SU-DHL-6 (cell line): ENCODE data around the gene LRRC47.

Experiments used
- H2AFZ ChIP-seq: fragments of 200-600 bp; sonication (generic); 2 replicates; pipeline ENCODE4 v1.6.1; 2014; ENCODE audit warnings: low read depth, mild to moderate bottlenecking, moderate library complexity, mixed read lengths, antibody characterized with exemption, low read length; ENCODE audit not compliant: severe bottlenecking
- H3F3A ChIP-seq: fragments of 200-600 bp; shearing (Covaris generic); 2 replicates; pipeline ENCODE4 v1.6.0; 2016; ENCODE audit warnings: antibody characterized with exemption, mild to moderate bottlenecking; ENCODE audit not compliant: insufficient read depth
- H3K27ac ChIP-seq: fragments of 200-600 bp; sonication (generic); 2 replicates; pipeline ENCODE4 v1.5.1; 2016; ENCODE audit warnings: low read depth, mild to moderate bottlenecking, low read length, moderate library complexity, mixed read lengths
- H3K27me3 ChIP-seq: fragments of 200-600 bp; sonication (generic), shearing (Covaris generic); 2 replicates; pipeline ENCODE4 v1.6.0; 2014; ENCODE audit warnings: mild to moderate bottlenecking, low read length
- H3K36me3 ChIP-seq: fragments of 200-600 bp; sonication (generic); 2 replicates; pipeline ENCODE4 v1.6.1; 2014; ENCODE audit warnings: mild to moderate bottlenecking, low read length, mixed read lengths
- H3K4me2 ChIP-seq: fragments of 300-600, 200-600 bp; shearing (Covaris generic), sonication (generic); 2 replicates; pipeline ENCODE4 v1.6.0; 2014; ENCODE audit warnings: low read length, low read depth, mild to moderate bottlenecking; ENCODE audit not compliant: poor library complexity, severe bottlenecking
- H3K4me3 ChIP-seq: fragments of 200-600 bp; sonication (generic); 2 replicates; pipeline ENCODE4 v1.5.1; 2014; ENCODE audit warnings: antibody characterized with exemption, low read length, mild to moderate bottlenecking, mixed read lengths; ENCODE audit not compliant: insufficient read depth, poor library complexity, severe bottlenecking
- H3K79me2 ChIP-seq: fragments of 200-600 bp; sonication (generic); 2 replicates; pipeline ENCODE4 v1.6.1; 2014; ENCODE audit warnings: mild to moderate bottlenecking, low read length, moderate library complexity; ENCODE audit not compliant: insufficient read depth
- H3K9ac ChIP-seq: fragments of 200-600 bp; sonication (generic); 2 replicates; pipeline ENCODE4 v1.7.0; 2014; ENCODE audit warnings: mild to moderate bottlenecking, low read length
- H3K9me2 ChIP-seq: fragments of 200-600 bp; sonication (generic); replicated peaks from 2 replicates; pipeline ENCODE4 v1.6.1; 2014; ENCODE audit warnings: low read length; ENCODE audit not compliant: insufficient read depth
- H3K9me3 ChIP-seq: fragments of 200-600 bp; sonication (generic); 2 replicates; pipeline ENCODE4 v1.6.1; 2014; ENCODE audit warnings: low read length, mixed read lengths; ENCODE audit not compliant: insufficient read depth
- H4K20me1 ChIP-seq: fragments of 200-600 bp; sonication (generic); 2 replicates; pipeline ENCODE4 v1.6.1; 2014; ENCODE audit warnings: low read depth, mild to moderate bottlenecking, antibody characterized with exemption, low read length, moderate library complexity, mixed read lengths
- CTCF ChIP-seq: fragments of 200-600 bp; sonication (generic); IDR thresholded peaks from one replicate; pipeline ENCODE4 v1.5.1; 2017; ENCODE audit warnings: antibody characterized with exemption, mild to moderate bottlenecking, low read length, moderate library complexity; ENCODE audit not compliant: insufficient read depth, poor library complexity, severe bottlenecking
- EZH2phosphoT487 ChIP-seq: fragments of 200-600 bp; sonication (generic), shearing (Covaris generic); conservative IDR thresholded peaks from 2 replicates; pipeline ENCODE4 v1.6.1; 2018; ENCODE audit warnings: mild to moderate bottlenecking, antibody characterized with exemption, low read length, moderate library complexity, mixed read lengths

The LRRC47 gene

GRCh38 chr1:3743826-3744225 lies 52.5 kb downstream of the LRRC47 start:
- no peaks in the 10 kb centered on the region for H3F3A ChIP-seq
- H3K27ac ChIP-seq = no peak overlapping the region
- H3K36me3 ChIP-seq = no peaks in the 10 kb centered on the region
- no peaks in the 10 kb centered on the region for H4K20me1 ChIP-seq
- H2AFZ ChIP-seq = no peak overlapping the region
- no peak overlapping the region for H3K4me3 ChIP-seq
- H3K79me2 ChIP-seq = no peaks in the 10 kb centered on the region
- H3K9me3 ChIP-seq = no peaks in the 10 kb centered on the region
- no peak for TF ChIP-seq EZH2phosphoT487
- no peak for TF ChIP-seq CTCF
- H3K27me3 ChIP-seq = no peaks in the 10 kb centered on the region
- H3K9me2 ChIP-seq = no peaks in the 10 kb centered on the region
- no peak overlapping the region for H3K9ac ChIP-seq
- H3K4me2 ChIP-seq = no peak overlapping the region

- Histone ChIP-seq H3K9me2 (no peaks in the 10 kb centered on the region), H3K27me3 (no peaks in the 10 kb centered on the region), H3K9me3 (no peaks in the 10 kb centered on the region), H3K9ac (no peak overlapping the region), H3K27ac (no peak overlapping the region), H3K79me2 (no peaks in the 10 kb centered on the region), H3K36me3 (no peaks in the 10 kb centered on the region), H3K4me2 (no peak overlapping the region), H2AFZ (no peak overlapping the region), H3K4me3 (no peak overlapping the region), H4K20me1 (no peaks in the 10 kb centered on the region), H3F3A (no peaks in the 10 kb centered on the region)
- TF ChIP-seq EZH2phosphoT487 = no peak
- TF ChIP-seq CTCF = no peak
These were observed 52.9 kb downstream of the LRRC47 start for GRCh38 chr1:3743421-3743820.

GRCh38 chr1:3742439-3743298 lies 53.6 kb downstream of the LRRC47 start:
- H3K36me3 ChIP-seq = no peaks in the 10 kb centered on the region
- no peaks in the 10 kb centered on the region for H4K20me1 ChIP-seq
- H3K4me3 ChIP-seq = no peak overlapping the region

More at GRCh38 chr1:3742439-3743298, 53.6 kb downstream of the LRRC47 start:
- Histone ChIP-seq H3K79me2 (no peaks in the 10 kb centered on the region), H3K9ac (no peak overlapping the region), H2AFZ (no peak overlapping the region), H3F3A (no peaks in the 10 kb centered on the region), H3K9me3 (no peaks in the 10 kb centered on the region), H3K9me2 (no peaks in the 10 kb centered on the region), H3K27ac (no peak overlapping the region), H3K27me3 (no peaks in the 10 kb centered on the region), H3K4me2 (no peak overlapping the region)
- no peak for TF ChIP-seq CTCF
- TF ChIP-seq EZH2phosphoT487 = no peak
